Stimulated activated naive CD4-positive, alpha-beta T cell (primary cell): ENCODE results near the gene FBLN2.
A peak's percentile ranks its signal among the peaks of the same experiment; 100 is the strongest.

Source experiments
- DNase-seq, 6 experiments: peaks; one replicate each; lab custom pipeline; 2025; lab: John Stamatoyannopoulos, UW

Gene FBLN2

GRCh38 chr3:13648060-13649001, 99.4 kb downstream of the FBLN2 start:
- DNase-seq: peak; percentile 41 to 74 (median 69)

DNA sequence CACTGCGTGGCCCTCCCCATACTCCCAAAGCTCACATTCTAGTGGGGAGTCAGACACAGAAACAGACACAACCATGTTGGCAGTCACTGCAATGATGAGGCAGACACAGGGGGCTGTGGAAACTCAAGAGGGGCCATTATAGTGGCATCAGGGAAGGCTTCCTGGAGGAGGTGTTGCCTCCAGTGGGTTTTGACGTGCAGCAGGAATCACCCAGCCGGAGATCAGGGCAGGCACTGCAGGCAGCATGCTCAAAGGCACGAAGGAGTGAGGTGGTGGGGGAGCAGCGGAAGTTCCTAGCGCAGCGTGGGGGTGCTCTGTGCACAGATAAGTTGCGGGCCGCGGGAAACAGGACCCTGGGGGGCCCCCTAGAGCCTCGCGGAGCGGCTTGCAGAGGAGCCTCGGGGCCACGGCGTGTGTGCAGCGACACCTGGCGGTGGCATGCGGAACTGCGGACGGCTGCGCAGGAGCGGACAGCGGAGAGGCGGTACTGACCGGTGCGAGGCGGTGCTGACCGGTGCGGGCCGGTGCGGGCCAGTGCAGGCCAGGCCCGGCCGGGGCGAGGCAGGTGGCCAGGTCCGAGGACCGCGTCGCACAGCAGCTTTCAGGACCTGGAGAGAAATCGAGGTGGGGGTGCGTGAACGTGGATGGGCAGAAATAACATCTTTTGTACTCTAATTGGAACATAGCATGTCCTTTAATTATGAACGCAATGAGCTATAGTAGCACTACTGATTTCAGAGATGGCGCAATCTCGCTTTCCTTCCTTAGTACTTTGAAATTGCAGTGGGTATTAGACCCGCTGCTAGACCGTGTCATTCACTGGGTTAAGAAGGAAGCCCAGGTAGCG, 101.5 kb downstream of the FBLN2 start:
- DNase-seq: peak; percentile 62 to 86 (median 78)

- DNase-seq: peak in 1 of 6 experiments; percentile 51
Measured at GRCh38 chr3:13651057-13651400, 102.1 kb downstream of the FBLN2 start.

DNA sequence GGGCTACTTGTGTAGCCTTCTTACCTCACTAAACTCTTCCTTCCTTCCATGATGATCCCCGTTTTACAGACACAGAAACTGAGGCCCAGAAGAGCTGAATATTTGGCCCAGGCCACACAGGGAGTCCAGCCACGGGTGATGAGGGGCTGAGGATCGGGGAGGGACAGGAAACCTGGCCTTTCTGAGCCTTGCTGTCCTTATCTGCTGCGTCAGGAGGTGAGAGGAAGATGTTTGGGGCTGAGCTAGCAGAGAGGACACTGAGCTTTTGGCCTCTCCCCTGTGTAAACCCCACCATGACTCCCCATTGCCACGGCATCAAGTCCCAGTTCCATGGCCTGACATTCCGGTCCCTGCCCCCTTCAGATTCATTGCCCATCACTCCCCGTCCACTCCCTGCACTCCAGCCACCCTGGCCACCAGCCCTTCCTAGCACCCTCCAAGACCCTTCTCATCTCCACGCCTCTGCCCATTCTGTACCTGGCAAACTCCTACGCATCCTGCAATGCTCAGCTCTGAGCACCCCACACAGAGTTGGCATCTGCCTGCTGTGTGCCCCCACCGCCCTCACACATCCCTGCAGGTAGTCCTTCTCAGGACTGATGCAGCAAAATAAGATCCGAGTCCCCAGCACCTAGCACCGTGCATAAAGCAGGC, 103.0 kb downstream of the FBLN2 start:
- no peak for DNase-seq

GRCh38 chr3:13652728-13653127, 103.8 kb downstream of the FBLN2 start:
- DNase-seq: no peak

GRCh38 chr3:13653631-13654279, 104.8 kb downstream of the FBLN2 start:
- no peak for DNase-seq

- DNase-seq: peak in 5 of 6 experiments; percentile 13 to 61 (median 38)
Measured at GRCh38 chr3:13654330-13655060, 105.6 kb downstream of the FBLN2 start.

DNA sequence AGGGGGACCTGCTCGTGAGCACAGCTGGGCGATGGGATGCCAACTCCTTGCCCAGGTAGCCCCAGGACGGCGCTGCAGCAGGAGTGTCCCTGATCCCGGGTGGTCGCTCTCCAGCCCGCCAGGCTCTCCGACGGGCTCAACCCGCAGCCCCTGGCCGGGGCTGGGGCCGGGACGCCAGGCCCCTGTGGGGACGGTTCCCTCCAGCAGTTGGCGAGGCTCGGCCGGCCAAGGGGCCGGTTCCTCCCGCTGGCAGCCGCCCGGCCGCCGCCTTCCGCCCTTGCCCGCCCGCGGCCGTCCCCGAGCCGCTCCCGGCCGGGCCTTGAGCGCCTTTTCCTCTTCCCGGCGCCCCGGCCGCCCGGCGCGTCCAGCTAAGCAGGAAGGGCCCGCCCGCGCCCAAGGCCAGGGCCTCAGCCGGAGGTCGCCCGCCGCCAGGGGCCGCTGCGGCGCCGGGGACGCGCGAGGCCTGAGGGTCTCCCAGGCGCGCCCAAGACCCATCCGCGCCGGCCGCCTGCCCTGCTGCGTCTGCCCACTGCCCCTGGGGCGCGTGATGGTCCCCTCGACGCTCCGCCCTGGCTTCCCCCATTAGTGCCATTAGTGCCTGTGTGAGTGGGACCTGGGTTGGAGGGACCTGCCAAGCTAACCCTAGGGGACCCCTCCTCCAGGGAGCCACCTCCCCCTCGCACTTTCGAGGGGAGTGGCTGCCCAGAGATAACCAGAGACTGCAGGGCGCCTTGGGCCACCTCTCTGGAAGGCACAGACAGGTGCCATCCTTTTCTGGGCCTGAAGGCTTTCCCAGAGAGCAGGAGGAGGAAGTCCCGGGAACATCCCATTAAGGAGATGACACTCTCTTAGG, 106.4 kb downstream of the FBLN2 start:
- DNase-seq: peak in 4 of 6 experiments; percentile 9 to 32 (median 17)

- DNase-seq: no peak
Measured at GRCh38 chr3:13656584-13657301, 107.8 kb downstream of the FBLN2 start.

GRCh38 chr3:13657660-13658435, 108.9 kb downstream of the FBLN2 start:
- peak; percentile 33 to 77 (median 52) for DNase-seq

- no peak for DNase-seq
Measured at GRCh38 chr3:13658681-13659080, 109.8 kb downstream of the FBLN2 start.

- DNase-seq: no peak
Measured at GRCh38 chr3:13659221-13659969, 110.5 kb downstream of the FBLN2 start.

DNA sequence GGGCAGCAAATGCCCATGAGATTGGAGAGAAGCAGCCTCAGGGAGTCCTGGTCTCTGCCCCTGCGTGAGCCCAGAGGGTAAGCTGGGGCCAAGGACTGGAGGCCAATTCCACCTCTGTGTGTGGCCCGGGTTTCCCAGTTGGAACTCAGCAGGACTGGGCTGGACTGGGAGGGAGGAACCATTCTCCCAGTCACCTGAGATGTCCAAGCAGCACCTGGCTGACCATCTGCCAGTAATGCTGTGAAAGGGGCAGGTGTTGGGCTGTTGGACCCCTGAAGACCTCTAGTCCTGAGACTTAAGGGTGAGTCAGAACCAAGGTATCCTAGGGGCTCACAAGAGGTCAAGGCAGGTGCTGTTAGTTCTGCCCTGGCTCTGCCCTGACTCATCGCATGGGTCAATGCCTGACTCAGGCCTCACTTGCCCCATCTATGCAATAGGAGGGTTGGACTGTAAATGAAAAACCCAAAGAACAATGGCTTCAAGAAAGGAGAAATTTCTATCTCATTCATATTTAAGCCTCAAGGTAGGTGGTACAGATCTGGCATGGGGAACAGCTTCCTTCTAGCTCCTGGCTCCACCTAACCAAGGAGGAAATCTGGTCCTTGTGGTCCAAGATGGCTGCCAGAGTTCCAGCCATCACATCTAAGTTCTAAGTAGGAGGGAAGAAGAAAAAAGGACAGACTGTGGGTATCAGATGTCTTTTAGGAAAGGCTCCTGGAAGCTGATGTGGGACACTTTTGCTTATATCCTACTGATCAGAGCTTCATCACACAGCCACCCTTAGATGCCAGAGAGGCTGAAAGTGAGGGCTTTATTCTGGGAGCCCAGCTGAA, 111.3 kb downstream of the FBLN2 start:
- DNase-seq: no peak

DNA sequence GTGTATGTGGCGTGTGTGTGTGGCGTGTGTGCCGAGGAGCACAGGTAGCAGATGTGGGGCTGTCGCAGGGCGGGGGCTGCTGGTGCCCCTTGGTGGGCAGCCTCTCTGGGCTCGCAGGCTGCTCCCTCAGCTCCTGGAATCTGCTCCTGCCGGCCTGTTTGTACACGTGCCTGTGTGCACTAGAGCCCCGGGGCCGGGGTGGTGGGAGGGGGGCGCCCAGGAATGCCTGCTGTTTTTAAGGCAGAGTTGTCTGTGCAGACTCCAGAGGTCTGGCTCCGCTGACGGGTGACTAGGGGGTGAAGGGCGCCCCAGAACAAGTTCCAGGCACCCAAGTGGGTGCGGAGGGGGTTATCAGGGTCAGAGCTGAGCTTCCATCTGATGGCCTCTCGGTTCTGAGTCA, 112.2 kb downstream of the FBLN2 start:
- DNase-seq: no peak

DNA sequence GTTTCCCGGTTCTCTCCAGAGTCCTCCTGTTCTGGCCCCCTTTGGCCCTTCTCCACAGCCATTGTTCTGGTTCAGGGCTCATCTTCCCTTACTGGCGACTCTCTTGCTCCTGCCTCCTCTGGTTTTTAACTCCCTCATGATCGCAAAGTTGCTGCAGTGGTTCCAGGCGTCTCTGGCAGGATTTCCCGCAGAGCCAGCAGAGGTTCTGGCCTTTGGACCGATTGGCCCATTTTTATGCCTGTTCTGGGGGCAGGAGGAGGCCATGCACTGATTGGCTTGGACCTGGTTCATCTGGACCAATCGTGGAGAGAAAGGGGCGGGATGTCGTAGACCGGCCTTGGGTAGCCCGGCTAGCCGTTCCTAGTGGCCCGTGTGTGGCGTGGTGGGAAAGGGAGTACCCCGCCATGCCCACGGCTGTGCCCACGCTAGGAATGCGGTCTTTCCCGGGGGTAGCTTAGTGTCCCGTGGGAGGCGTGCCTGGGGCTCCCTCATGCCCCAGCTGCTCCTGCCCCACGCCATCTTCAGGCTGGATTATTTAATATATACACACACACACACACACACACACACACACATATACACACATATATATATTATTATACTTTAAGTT, 113.4 kb downstream of the FBLN2 start:
- DNase-seq: no peak

DNA sequence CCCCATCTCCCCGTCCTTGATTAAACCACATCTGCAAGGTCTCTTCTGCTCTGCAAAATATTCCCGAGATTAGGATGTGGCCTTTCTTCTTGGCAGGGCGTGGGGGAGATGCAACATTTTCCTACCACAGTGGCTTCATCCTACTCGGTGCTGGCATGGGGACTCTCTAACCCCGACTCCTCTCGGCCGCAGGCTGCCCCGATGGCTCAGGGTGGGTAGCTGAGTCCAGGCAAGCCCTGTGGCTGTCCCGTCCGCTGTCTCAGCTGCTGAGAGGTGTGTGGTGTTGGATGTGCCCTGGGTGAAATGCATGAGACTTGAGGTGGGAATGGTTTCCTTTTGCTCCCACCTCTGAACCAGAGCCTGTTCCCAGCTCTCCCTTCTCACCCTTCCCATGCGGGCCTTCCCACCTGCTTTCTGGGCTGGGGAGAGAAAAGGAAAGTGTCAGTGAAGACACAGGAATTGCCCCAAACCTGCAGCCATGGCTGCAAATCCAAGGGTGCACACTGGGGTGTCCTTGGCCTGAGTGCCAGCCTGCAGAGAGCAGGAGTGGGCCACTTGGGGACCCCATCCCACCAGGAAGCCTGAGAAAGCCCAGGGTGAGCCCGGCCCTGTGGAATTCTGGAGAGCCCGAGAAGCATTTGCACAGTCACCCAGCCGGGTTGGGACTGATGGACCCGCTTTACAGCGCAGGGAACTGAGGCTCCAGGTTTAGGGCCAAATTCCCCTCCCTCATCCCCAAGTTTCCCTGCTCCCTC, 115.0 kb downstream of the FBLN2 start:
- no peak for DNase-seq
